Measurements from ENCODE around the gene FUBP3.

GRCh38 chr9:130651752-130652151 lies 72.4 kb downstream of the FUBP3 start:
- TF ChIP-seq POLR2A (IDR thresholded peaks at IDR 0.05) (no peak), CTCF (IDR thresholded peaks at IDR 0.05) (no peak)
